GM23338 (cell line): ENCODE measurements around the gene NBAS. TPM values are rescaled to one million over a fixed set of nuclear protein-coding genes. Genes with fewer than 3 reads are reported as not detected.

Experiments used
- ATAC-seq: fragments of 200-7000 bp; cut with Tn5 transposase; 3 replicates; pipeline ENCODE4 v1.9.1; 2020
- DNase-seq: peaks from one replicate; pipeline ENCODE4 v3.0.0-alpha.2; 2015; ENCODE audit warnings: low spot score
- H2AFZ ChIP-seq: fragments of 200-600 bp; sonication (generic); 2 replicates; pipeline ENCODE4 v1.8.0; 2016; ENCODE audit warnings: antibody characterized with exemption, mild to moderate bottlenecking, moderate library complexity
- H3F3A ChIP-seq: fragments of 200-600 bp; sonication (generic); replicated peaks from 2 replicates; pipeline ENCODE4 v1.8.0; 2017; ENCODE audit warnings: antibody characterized with exemption, mixed run types, low read depth
- H3K27ac ChIP-seq: fragments of 200-600 bp; sonication (generic); 2 replicates; pipeline ENCODE4 v1.6.1; 2016; ENCODE audit warnings: low read depth
- H3K27me3 ChIP-seq: fragments of 200-600 bp; sonication (generic); 2 replicates; pipeline ENCODE4 v1.8.0; 2016; ENCODE audit warnings: mild to moderate bottlenecking, mixed run types, moderate library complexity; ENCODE audit not compliant: insufficient read depth
- H3K36me3 ChIP-seq: fragments of 200-600 bp; sonication (generic); 2 replicates; pipeline ENCODE4 v1.8.0; 2016; ENCODE audit warnings: mild to moderate bottlenecking; ENCODE audit not compliant: insufficient read depth
- H3K4me1 ChIP-seq: fragments of 200-600 bp; sonication (generic); 2 replicates; pipeline ENCODE4 v1.8.0; 2016; ENCODE audit warnings: mild to moderate bottlenecking, moderate library complexity; ENCODE audit not compliant: insufficient read depth
- H3K4me2 ChIP-seq: fragments of 200-600 bp; sonication (generic); 2 replicates; pipeline ENCODE4 v1.7.1; 2017; ENCODE audit warnings: mixed run types
- H3K4me3 ChIP-seq: fragments of 200-600 bp; sonication (generic); 2 replicates; pipeline ENCODE4 v1.6.1; 2016; ENCODE audit warnings: mixed run types
- H3K79me2 ChIP-seq: fragments of 200-600 bp; sonication (generic); replicated peaks from 2 replicates; pipeline ENCODE4 v1.8.0; 2017; ENCODE audit warnings: mild to moderate bottlenecking; ENCODE audit not compliant: insufficient read depth
- H3K9me2 ChIP-seq: fragments of 200-600 bp; sonication (generic); 2 replicates; pipeline ENCODE4 v1.8.0; 2017; ENCODE audit not compliant: insufficient read depth
- H4K20me1 ChIP-seq: fragments of 200-600 bp; sonication (generic); replicated peaks from 2 replicates; pipeline ENCODE4 v1.8.0; 2017; ENCODE audit warnings: mild to moderate bottlenecking; ENCODE audit not compliant: insufficient read depth
- H3K27ac Mint-ChIP-seq: 2 replicates; pipeline ENCODE4 v1.8.0; 2020; ENCODE audit warnings: inconsistent platforms, mild to moderate bottlenecking, moderate library complexity, mixed read lengths
- H3K27me3 Mint-ChIP-seq: 3 replicates; pipeline ENCODE4 v1.8.0; 2022; ENCODE audit warnings: low read depth, mild to moderate bottlenecking, moderate library complexity, mixed read lengths, inconsistent platforms; ENCODE audit not compliant: insufficient read depth, poor library complexity
- H3K36me3 Mint-ChIP-seq: 3 replicates; pipeline ENCODE4 v1.8.0; 2021; ENCODE audit warnings: low read depth, mild to moderate bottlenecking, inconsistent platforms, moderate library complexity, mixed read lengths
- H3K4me1 Mint-ChIP-seq: 3 replicates; pipeline ENCODE4 v1.8.0; 2020; ENCODE audit warnings: mild to moderate bottlenecking, inconsistent platforms, mixed read lengths
- H3K4me3 Mint-ChIP-seq: 3 replicates; pipeline ENCODE4 v1.8.0; 2021; ENCODE audit warnings: moderate library complexity, mild to moderate bottlenecking, inconsistent platforms, mixed read lengths
- H3K9me3 Mint-ChIP-seq: 3 replicates; pipeline ENCODE4 v1.8.0; 2020; ENCODE audit warnings: moderate library complexity, mild to moderate bottlenecking, inconsistent platforms, mixed read lengths
- CREB1 ChIP-seq: fragments of 250-450 bp; sonication (Bioruptor Pico); IDR thresholded peaks from 2 replicates; pipeline ENCODE4 v1.5.0; 2020; ENCODE audit warnings: low read depth, mild to moderate bottlenecking, moderate library complexity
- EZH2 ChIP-seq: fragments of 200-600 bp; sonication (generic); IDR thresholded peaks from one replicate; pipeline ENCODE4 v1.8.0; 2017; ENCODE audit warnings: antibody characterized with exemption, mild to moderate bottlenecking, low read depth; ENCODE audit not compliant: unreplicated experiment
- EZH2phosphoT487 ChIP-seq: fragments of 200-600 bp; sonication (generic); IDR thresholded peaks from one replicate; pipeline ENCODE4 v1.8.1; 2018; ENCODE audit warnings: antibody characterized with exemption; ENCODE audit not compliant: unreplicated experiment
- JUNB ChIP-seq: IDR thresholded peaks from one replicate; pipeline ENCODE4 v1.6.1; 2016; ENCODE audit warnings: antibody characterized with exemption; ENCODE audit not compliant: unreplicated experiment
- NANOG ChIP-seq: IDR thresholded peaks from 2 replicates; pipeline ENCODE4 v1.6.1; 2016; ENCODE audit warnings: antibody characterized with exemption, borderline replicate concordance
- POLR2AphosphoS5 ChIP-seq: IDR thresholded peaks from 2 replicates; pipeline ENCODE4 v1.6.1; 2016; ENCODE audit warnings: antibody characterized with exemption, low read depth
- STAT1 ChIP-seq: IDR thresholded peaks from one replicate; pipeline ENCODE4 v1.6.1; 2016; ENCODE audit warnings: antibody characterized with exemption; ENCODE audit not compliant: unreplicated experiment
- ZNF114 ChIP-seq: fragments of 250-450 bp; sonication (Bioruptor Pico); IDR thresholded peaks from 2 replicates; pipeline ENCODE4 v1.5.0; 2020; ENCODE audit warnings: mild to moderate bottlenecking, moderate library complexity
- ZNF331 ChIP-seq: fragments of 250-450 bp; sonication (Bioruptor Pico); IDR thresholded peaks from 2 replicates; pipeline ENCODE4 v1.5.0; 2020; ENCODE audit warnings: low read depth, mild to moderate bottlenecking, moderate library complexity
- polyA plus RNA-seq: library from polyadenylated mRNA; unstranded; fragments of >200 nt; fragmentation: Nextera tagmentation; extraction: Ambion mirVana; gene quantifications from 2 replicates; pipeline ENCODE4 v1.2.1, GENCODE V29; 2016
- total RNA-seq: library from RNA; depleted of rRNA; stranded (reverse); fragments of >200 nt; shearing (Covaris generic); gene quantifications from 2 replicates; pipeline ENCODE4 v1.2.3, GENCODE V29; 2014
- TF ChIP-seq, protein P1 (sequence below), 2 experiments: fragments of 200-600 bp in 1 of 2; sonication (generic) in 1 of 2; conservative IDR thresholded peaks; 2 replicates each; pipeline versions ENCODE4 v1.5.1 to v1.6.1; 2016 to 2017; ENCODE audit warnings: antibody characterized with exemption in 2 of 2, low read depth in 2 of 2, mild to moderate bottlenecking in 2 of 2, moderate library complexity in 1 of 2
- TF ChIP-seq, protein P2 (sequence below): IDR thresholded peaks from 2 replicates; pipeline ENCODE4 v1.6.1; 2016; ENCODE audit warnings: antibody characterized with exemption
- TF ChIP-seq, protein P3 (sequence below): fragments of 250-450 bp; sonication (Bioruptor Pico); IDR thresholded peaks from 2 replicates; pipeline ENCODE4 v1.5.0; 2020; ENCODE audit warnings: mild to moderate bottlenecking, moderate library complexity
- TF ChIP-seq, protein P4 (sequence below): IDR thresholded peaks from one replicate; pipeline ENCODE4 v1.6.1; 2018; ENCODE audit warnings: antibody characterized with exemption; ENCODE audit not compliant: unreplicated experiment

Gene NBAS
- total and polyA plus RNA-seq, 2 experiments from 2014 or later, result 24.8 to 38.9 TPM

DNA sequence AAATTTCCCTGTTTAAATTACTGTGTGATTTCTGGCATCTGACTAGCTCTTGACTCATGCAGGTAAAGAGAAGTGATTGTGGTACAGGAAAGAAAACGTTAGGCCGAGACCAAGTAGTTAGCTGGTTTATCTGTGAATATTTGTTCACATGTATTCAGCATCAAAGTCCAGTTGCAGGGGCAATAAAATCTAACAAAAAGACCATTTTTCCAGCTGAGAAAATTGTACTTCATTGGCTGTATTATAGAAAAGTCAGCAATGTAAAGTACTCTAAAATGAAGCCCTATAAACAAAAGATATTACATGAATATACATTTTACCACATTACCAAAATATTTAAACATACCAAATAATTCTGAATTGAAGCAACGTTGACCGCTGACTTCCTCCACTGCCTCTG is 88.3 kb downstream of the NBAS start:
- ATAC-seq (no peak), DNase-seq (no peak)
- Histone ChIP-seq H3K4me1 (no peaks in the 10 kb centered on the region), H3K79me2 (no peaks in the 10 kb centered on the region), H4K20me1 (no peaks in the 10 kb centered on the region), H2AFZ (no peak overlapping the region), H3K36me3 (no peaks in the 10 kb centered on the region), H3K4me2 (no peak overlapping the region), H3K4me3 (no peak overlapping the region), H3K27me3 (no peaks in the 10 kb centered on the region), H3K27ac (no peak overlapping the region), H3K9me2 (no peaks in the 10 kb centered on the region), H3F3A (no peaks in the 10 kb centered on the region)
- Mint-ChIP-seq H3K4me3 (no peak overlapping the region), H3K27me3 (no peaks in the 10 kb centered on the region), H3K27ac (no peak overlapping the region), H3K9me3 (no peaks in the 10 kb centered on the region), H3K36me3 (peaks cover 32% of the 10 kb centered on the region), H3K4me1 (no peaks in the 10 kb centered on the region)
- TF ChIP-seq EZH2phosphoT487, result no peak
- no peak for TF ChIP-seq POLR2AphosphoS5
- TF ChIP-seq, protein P1, sequence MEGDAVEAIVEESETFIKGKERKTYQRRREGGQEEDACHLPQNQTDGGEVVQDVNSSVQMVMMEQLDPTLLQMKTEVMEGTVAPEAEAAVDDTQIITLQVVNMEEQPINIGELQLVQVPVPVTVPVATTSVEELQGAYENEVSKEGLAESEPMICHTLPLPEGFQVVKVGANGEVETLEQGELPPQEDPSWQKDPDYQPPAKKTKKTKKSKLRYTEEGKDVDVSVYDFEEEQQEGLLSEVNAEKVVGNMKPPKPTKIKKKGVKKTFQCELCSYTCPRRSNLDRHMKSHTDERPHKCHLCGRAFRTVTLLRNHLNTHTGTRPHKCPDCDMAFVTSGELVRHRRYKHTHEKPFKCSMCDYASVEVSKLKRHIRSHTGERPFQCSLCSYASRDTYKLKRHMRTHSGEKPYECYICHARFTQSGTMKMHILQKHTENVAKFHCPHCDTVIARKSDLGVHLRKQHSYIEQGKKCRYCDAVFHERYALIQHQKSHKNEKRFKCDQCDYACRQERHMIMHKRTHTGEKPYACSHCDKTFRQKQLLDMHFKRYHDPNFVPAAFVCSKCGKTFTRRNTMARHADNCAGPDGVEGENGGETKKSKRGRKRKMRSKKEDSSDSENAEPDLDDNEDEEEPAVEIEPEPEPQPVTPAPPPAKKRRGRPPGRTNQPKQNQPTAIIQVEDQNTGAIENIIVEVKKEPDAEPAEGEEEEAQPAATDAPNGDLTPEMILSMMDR (conservative IDR thresholded peaks at IDR 0.05; ENCODE audit: low read depth in 2 of 2), result no peak
- TF ChIP-seq, protein P2, sequence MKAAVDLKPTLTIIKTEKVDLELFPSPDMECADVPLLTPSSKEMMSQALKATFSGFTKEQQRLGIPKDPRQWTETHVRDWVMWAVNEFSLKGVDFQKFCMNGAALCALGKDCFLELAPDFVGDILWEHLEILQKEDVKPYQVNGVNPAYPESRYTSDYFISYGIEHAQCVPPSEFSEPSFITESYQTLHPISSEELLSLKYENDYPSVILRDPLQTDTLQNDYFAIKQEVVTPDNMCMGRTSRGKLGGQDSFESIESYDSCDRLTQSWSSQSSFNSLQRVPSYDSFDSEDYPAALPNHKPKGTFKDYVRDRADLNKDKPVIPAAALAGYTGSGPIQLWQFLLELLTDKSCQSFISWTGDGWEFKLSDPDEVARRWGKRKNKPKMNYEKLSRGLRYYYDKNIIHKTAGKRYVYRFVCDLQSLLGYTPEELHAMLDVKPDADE, result no peak
- TF ChIP-seq ZNF331 (CRISPR knock-in tag), result no peak
- no peak for TF ChIP-seq CREB1 (CRISPR knock-in tag)
- TF ChIP-seq, protein P3, sequence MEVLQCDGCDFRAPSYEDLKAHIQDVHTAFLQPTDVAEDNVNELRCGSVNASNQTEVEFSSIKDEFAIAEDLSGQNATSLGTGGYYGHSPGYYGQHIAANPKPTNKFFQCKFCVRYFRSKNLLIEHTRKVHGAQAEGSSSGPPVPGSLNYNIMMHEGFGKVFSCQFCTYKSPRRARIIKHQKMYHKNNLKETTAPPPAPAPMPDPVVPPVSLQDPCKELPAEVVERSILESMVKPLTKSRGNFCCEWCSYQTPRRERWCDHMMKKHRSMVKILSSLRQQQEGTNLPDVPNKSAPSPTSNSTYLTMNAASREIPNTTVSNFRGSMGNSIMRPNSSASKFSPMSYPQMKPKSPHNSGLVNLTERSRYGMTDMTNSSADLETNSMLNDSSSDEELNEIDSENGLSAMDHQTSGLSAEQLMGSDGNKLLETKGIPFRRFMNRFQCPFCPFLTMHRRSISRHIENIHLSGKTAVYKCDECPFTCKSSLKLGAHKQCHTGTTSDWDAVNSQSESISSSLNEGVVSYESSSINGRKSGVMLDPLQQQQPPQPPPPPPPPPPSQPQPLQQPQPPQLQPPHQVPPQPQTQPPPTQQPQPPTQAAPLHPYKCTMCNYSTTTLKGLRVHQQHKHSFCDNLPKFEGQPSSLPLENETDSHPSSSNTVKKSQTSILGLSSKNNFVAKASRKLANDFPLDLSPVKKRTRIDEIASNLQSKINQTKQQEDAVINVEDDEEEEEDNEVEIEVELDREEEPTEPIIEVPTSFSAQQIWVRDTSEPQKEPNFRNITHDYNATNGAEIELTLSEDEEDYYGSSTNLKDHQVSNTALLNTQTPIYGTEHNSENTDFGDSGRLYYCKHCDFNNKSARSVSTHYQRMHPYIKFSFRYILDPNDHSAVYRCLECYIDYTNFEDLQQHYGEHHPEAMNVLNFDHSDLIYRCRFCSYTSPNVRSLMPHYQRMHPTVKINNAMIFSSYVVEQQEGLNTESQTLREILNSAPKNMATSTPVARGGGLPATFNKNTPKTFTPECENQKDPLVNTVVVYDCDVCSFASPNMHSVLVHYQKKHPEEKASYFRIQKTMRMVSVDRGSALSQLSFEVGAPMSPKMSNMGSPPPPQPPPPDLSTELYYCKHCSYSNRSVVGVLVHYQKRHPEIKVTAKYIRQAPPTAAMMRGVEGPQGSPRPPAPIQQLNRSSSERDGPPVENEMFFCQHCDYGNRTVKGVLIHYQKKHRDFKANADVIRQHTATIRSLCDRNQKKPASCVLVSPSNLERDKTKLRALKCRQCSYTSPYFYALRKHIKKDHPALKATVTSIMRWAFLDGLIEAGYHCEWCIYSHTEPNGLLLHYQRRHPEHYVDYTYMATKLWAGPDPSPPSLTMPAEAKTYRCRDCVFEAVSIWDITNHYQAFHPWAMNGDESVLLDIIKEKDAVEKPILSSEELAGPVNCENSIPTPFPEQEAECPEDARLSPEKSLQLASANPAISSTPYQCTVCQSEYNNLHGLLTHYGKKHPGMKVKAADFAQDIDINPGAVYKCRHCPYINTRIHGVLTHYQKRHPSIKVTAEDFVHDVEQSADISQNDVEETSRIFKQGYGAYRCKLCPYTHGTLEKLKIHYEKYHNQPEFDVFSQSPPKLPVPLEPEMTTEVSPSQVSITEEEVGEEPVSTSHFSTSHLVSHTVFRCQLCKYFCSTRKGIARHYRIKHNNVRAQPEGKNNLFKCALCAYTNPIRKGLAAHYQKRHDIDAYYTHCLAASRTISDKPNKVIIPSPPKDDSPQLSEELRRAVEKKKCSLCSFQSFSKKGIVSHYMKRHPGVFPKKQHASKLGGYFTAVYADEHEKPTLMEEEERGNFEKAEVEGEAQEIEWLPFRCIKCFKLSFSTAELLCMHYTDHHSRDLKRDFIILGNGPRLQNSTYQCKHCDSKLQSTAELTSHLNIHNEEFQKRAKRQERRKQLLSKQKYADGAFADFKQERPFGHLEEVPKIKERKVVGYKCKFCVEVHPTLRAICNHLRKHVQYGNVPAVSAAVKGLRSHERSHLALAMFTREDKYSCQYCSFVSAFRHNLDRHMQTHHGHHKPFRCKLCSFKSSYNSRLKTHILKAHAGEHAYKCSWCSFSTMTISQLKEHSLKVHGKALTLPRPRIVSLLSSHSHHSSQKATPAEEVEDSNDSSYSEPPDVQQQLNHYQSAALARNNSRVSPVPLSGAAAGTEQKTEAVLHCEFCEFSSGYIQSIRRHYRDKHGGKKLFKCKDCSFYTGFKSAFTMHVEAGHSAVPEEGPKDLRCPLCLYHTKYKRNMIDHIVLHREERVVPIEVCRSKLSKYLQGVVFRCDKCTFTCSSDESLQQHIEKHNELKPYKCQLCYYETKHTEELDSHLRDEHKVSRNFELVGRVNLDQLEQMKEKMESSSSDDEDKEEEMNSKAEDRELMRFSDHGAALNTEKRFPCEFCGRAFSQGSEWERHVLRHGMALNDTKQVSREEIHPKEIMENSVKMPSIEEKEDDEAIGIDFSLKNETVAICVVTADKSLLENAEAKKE (CRISPR knock-in tag), result no peak
- TF ChIP-seq EZH2, result no peak
- TF ChIP-seq STAT1, result no peak
- TF ChIP-seq NANOG, result no peak
- no peak for TF ChIP-seq JUNB
- no peak for TF ChIP-seq ZNF114 (CRISPR knock-in tag)
- TF ChIP-seq, protein P4, sequence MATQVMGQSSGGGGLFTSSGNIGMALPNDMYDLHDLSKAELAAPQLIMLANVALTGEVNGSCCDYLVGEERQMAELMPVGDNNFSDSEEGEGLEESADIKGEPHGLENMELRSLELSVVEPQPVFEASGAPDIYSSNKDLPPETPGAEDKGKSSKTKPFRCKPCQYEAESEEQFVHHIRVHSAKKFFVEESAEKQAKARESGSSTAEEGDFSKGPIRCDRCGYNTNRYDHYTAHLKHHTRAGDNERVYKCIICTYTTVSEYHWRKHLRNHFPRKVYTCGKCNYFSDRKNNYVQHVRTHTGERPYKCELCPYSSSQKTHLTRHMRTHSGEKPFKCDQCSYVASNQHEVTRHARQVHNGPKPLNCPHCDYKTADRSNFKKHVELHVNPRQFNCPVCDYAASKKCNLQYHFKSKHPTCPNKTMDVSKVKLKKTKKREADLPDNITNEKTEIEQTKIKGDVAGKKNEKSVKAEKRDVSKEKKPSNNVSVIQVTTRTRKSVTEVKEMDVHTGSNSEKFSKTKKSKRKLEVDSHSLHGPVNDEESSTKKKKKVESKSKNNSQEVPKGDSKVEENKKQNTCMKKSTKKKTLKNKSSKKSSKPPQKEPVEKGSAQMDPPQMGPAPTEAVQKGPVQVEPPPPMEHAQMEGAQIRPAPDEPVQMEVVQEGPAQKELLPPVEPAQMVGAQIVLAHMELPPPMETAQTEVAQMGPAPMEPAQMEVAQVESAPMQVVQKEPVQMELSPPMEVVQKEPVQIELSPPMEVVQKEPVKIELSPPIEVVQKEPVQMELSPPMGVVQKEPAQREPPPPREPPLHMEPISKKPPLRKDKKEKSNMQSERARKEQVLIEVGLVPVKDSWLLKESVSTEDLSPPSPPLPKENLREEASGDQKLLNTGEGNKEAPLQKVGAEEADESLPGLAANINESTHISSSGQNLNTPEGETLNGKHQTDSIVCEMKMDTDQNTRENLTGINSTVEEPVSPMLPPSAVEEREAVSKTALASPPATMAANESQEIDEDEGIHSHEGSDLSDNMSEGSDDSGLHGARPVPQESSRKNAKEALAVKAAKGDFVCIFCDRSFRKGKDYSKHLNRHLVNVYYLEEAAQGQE, result no peak
